WTC11 (cell line): ENCODE measurements around the gene NAV2.

ENCODE experiments used
- JUN ChIP-seq: sonication (generic); formaldehyde crosslinking; IDR thresholded peaks from 2 replicates; pipeline ENCODE4 v1.8.0; 2023; ENCODE audit warnings: mild to moderate bottlenecking, missing genetic modification reagents
- NFYB ChIP-seq: sonication (generic); formaldehyde crosslinking; conservative IDR thresholded peaks from 2 replicates; pipeline ENCODE4 v1.8.0; 2022; ENCODE audit warnings: low read depth, missing genetic modification reagents
- NR3C1 ChIP-seq: sonication (generic); formaldehyde crosslinking; conservative IDR thresholded peaks from 2 replicates; pipeline ENCODE4 v1.8.1; 2023; ENCODE audit warnings: low read depth, mild to moderate bottlenecking, missing genetic modification reagents
- ZBTB21 ChIP-seq: sonication (generic); formaldehyde crosslinking; IDR thresholded peaks from 2 replicates; pipeline ENCODE4 v1.8.1; 2023; ENCODE audit warnings: mild to moderate bottlenecking, missing genetic modification reagents, borderline replicate concordance
- TF ChIP-seq, protein P1 (sequence below): fragments of 200-600 bp; IDR thresholded peaks from 2 replicates; pipeline ENCODE4 v1.8.0; 2022; ENCODE audit warnings: antibody characterized with exemption

DNA sequence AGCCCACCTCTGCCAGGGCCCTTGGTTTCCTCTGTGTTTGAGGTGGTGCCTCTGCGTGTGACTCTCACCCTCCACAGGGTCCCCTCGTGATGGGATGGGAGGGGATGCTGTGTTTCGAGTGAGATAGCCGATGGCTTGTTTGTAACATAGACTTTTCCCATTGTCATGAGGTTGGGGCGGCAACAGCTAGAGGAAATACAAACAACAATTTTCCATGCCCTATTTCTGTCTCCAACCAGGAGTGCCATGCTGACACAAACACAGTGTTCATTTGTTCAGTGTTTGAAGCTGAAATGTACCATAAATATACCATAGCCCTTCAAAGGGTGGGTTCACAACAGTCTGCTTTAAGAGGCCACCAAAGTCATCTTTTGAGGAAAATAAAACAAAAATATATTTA lies 19.5 kb upstream of the NAV2 start:
- TF ChIP-seq NFYB (CRISPR knock-in tag) (no peak), JUN (CRISPR knock-in tag) (no peak), ZBTB21 (CRISPR knock-in tag) (no peak), NR3C1 (CRISPR knock-in tag) (no peak)
- TF ChIP-seq, protein P1, sequence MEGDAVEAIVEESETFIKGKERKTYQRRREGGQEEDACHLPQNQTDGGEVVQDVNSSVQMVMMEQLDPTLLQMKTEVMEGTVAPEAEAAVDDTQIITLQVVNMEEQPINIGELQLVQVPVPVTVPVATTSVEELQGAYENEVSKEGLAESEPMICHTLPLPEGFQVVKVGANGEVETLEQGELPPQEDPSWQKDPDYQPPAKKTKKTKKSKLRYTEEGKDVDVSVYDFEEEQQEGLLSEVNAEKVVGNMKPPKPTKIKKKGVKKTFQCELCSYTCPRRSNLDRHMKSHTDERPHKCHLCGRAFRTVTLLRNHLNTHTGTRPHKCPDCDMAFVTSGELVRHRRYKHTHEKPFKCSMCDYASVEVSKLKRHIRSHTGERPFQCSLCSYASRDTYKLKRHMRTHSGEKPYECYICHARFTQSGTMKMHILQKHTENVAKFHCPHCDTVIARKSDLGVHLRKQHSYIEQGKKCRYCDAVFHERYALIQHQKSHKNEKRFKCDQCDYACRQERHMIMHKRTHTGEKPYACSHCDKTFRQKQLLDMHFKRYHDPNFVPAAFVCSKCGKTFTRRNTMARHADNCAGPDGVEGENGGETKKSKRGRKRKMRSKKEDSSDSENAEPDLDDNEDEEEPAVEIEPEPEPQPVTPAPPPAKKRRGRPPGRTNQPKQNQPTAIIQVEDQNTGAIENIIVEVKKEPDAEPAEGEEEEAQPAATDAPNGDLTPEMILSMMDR, result no peak
